Measurements from ENCODE around the gene NFKB1.

NFKB1 gene

DNA sequence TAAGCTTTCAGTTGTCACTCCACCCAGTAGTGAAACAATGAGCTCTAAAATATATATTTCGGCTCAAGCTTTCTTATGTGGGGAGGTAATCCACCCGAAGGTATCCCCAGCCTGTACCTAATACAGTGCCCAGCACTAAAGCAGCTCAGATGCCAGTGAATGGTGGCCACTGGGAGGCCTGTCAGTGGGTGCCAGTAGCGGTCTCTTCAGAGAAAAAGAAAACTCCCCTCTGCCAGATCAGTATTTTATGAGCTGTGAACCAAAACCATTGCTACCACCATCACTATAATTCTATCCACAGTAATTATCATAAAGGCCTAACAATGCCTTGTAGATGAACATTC is 835 bp upstream of the NFKB1 start:
- no peak for DNase-seq (ENCODE audit: low read depth)

DNA sequence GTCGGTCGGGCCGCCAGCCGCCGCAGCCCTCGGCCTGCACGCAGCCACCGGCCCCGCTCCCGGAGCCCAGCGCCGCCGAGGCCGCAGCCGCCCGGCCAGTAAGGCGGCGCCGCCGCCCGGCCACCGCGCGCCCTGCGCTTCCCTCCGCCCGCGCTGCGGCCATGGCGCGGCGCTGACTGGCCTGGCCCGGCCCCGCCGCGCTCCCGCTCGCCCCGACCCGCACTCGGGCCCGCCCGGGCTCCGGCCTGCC is 213 bp downstream of the NFKB1 start:
- no peak for DNase-seq (ENCODE audit: low read depth)

DNA sequence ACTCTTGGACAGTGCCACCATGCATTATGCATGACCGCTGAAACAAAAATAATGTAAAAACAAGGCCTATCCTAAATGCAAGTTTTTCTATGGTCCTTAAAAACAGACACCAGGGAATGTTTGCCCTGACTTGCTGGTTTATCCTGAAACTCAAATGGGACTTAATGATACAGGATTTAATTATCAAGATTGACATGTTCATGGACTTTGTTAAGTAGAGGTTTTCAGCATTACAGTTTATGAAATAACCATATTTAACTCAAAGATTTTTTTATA is 1.3 kb downstream of the NFKB1 start:
- no peak for DNase-seq (ENCODE audit: low read depth)

DNA sequence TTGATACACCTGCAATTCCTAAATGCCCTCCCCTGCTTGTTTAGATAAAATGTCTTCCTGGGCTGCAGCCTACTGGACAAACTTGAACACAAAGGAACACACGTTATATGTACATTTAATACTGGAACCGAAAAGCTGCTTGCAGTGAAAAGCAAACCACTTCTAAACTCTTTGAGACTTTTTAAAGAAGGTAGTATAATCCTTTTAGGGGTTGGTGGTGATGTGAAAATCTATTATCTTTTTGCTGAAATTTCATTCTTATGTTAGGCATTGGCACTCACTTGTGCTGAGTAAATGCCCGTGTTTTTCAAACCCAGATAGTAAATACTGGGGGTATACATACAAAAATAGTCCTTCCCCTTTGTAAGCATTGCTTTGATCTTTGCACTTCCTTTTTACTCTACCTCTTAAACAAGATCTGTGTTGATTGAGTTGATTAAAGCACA is 2.2 kb downstream of the NFKB1 start:
- no peak for DNase-seq (ENCODE audit: low read depth)

DNA sequence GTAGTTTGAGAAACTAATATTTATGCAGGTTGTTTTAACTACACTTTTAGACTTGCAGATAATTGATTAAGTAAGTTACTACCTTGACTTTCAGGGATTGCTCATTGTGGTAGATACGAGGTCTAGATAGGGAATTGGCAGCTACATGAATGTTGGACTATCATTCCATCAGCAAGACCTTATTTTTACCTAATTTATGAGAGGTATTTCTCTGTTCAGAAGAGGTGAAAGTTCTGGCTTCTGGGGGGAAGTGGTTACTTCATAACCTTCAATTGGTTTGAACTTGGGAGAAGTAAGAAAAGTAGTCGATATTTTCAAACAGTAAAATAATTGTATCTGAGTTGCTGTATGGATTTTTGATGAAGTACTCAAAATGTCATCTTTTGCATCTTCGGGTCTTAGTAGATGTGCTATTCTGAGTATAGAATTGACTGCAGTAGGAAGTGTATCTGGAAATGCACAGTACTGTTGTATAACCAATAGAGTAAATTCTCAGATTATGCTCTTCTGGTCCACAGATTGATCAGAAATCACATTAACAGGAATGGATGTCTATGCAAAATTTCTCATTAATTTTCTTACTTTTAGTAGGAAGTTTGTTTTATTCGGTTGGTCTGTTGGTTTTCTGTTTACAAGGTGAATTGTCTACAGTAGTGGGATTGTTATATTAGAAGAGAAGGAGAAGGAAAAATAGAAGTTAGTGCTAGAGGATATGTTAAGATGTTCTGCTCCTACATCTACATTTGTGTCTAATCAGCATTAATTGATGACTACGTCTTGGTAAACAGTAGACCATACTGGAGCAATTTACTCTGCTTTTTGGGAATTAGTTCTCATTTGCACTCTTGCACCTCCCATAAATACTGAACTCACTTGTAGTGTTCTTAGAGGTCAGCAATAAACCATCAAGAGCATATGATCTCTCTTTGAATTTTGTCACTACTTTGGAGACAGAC is 3.0 kb downstream of the NFKB1 start:
- DNase-seq (ENCODE audit: low read depth): no peak

DNA sequence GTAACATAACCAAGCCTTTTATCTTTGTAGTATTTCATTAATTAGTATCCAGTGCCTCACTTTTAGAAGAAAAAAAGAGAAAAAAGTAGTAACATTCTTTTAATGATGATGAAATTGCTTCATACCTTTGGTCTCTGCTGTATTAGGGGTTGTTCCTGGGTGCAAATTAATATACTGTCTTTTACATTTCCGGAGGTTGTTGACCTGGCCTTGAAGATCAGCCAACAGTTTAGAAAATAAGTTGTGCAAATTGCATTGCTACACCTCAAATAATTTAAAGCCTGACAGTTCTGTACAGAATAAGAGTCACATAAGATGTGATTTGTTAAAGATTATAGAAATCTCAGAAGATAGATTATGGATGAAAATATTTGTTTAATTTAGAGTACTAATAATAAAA is 3.8 kb downstream of the NFKB1 start:
- DNase-seq (ENCODE audit: low read depth): no peak

DNA sequence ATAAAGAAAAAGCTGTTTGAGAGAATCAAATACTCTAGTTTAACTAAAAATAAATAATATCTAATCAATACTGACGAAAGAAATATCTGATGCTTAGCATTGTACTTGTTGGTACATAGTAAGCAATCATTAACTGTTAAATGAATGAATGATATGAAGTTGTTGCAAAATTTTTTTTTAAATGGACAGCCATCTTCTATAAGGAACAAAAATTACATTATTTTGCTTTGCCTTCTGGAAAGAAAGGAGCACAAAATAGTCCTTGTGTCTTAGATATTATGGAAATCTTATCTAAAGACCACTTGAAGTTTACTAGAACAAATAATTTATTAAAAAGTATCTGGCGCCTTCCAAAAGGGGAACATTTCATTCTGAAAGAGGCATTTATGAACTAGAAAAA is 4.5 kb downstream of the NFKB1 start:
- no peak for DNase-seq (ENCODE audit: low read depth)

DNA sequence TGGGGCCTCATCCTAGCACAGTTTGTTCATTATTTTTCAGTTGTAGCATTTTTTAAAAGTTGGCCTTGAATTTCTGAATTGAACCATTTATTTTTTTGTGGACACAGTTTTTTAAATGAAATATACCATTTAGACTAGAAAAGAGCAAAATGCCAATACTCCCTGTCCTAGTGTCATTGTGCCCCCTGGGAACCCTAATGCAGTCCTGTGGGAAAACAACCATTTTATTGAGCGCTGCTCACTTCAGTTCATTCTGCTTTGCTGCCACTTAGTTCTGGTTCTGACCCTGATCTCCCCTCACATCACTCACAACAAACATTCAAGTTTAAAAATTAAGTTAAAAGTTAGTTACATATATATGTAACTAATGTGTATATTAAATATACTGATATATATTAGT is 5.4 kb downstream of the NFKB1 start:
- no peak for DNase-seq (ENCODE audit: low read depth)

DNA sequence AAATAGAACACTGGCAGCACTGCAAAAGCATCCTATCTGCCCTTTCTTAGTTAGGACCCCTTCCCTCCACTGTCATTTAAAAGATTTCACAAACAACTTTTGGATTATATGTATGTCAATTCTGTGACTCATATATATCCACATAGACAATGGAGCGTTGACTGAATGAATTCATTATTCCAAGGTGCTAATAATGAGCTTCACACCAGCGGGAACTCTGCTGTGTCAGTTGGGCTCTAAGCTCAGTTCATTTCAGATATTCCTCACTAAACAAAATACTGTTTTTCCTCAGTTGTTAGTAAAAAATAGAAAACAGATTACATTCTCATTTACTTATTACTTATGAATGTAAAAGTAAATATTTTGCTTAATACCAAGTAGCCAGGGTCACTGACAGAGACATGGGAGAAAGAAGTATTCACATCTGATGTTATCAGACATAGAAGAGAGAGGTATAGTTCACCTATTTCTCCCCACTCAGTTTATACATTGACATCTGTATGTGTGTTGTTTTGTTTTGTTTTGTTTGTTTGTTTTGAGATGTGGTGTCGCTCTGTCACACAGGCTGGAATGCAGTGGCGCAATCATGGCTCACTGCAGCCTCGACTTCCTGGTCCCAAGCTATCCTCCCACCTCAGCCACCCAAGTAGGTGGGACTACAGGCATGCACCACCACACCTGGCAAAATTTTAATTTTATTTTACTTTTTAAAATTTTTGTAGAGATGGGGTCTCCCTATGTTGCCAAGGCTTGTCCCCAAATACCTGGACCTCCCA is 10.9 kb downstream of the NFKB1 start:
- DNase-seq (ENCODE audit: low read depth): no peak

DNA sequence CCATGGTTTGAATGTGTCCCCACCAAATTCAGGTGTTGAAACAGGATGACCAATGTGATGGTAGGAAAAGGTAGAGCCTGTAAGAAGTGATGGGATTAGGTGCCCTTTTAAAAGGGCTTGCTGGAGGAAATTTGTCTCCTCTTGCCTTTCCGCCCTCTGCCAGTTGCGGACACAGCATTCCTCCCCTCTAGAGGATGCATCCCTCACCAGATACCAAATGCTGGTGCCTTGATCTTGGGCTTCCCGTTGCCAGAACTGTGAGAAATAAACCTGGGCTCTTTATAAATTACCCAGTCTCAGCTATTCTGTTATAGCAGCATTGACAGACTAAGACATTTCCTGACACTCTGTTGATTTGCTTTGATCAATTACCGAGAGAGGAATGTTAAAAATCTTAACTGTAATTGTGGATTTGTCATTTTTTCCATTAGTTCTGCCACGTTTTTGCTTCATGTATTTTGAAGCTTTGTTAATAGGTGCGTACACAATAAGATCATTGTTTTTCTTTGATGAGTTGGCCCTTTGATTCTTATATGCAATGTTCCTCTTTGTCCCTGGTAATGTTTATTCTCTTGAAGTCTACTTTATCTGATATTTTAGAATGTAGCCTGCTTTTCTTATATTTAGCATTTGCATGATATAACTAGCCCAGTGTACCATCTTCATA is 13.3 kb downstream of the NFKB1 start:
- no peak for DNase-seq (ENCODE audit: low read depth)

DNA sequence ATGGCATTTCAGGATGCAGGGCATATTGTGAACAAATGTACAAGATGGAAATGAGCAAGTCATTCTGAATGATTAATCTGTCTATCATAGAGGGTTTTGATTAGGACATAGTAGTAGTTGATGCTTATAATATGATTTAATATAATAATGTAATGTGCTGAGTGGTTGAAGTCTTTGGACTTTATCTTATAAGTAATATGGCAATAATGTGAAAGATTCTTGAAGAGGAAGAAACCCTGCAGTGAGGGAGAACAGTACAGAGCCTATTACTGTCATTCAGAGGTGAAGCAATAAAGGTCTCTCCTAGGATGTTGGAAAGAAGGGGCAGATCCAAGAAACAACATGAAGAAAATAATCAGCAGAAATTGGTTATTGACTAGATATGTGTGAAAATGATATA is 16.6 kb downstream of the NFKB1 start:
- no peak for DNase-seq (ENCODE audit: low read depth)

DNA sequence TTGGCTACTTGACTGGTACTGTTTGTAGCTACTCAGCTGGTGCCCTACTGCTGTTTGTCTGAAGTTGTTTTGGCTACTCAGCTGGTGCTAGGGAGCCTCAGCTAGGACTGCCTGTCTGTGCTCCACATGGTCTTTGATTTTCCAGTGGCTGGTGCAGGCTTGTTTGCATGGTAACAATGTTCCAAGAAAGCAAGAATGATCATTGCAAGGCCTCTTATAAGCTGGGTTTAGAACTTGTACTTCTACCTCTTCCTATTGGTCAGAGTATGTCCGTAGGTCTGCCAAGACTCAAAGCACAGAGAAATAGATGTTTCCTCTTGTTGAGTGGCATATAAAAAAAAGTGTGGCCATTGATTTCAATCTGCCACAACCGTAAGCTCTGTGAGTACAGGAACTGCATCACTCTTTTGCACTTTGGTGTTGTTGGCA is 17.6 kb downstream of the NFKB1 start:
- DNase-seq (ENCODE audit: low read depth): no peak

DNA sequence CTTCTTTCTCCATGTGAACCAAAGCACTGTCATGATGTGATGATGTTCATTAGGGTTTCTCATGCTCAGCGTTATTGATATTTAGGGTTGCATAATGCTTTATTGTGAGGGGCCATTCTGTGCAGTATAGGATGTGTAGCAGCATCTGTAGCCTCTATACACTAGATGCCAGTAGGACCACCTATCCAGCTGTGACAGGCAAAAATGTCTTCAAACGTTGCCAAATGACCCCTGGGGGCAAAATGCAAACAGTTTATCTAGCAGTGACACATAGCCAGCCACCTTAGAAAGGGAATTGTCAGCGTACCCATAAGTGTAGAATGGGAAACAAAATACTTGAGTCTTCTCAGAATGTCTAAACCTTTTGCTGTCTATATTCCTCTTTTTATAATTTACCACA is 18.8 kb downstream of the NFKB1 start:
- no peak for DNase-seq (ENCODE audit: low read depth)

DNA sequence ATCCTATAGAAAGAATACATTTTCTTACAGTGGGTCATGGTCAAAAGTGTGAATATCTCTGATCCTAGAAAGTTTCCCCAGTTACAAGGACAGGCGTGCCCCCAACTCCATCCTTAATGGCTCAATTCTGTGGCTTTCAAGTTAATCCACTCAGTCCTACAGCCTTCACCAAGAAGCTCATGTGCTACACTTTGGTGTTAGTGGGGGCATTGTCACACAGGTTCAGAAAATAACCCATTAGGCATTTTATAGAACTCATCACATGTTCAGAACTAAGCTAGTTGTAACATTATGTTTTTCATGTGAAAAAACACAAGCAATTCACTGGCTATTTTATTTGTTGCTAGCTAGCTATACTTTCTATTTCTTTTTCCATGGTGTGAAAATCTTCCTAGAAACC is 20.4 kb downstream of the NFKB1 start:
- DNase-seq (ENCODE audit: low read depth): no peak

DNA sequence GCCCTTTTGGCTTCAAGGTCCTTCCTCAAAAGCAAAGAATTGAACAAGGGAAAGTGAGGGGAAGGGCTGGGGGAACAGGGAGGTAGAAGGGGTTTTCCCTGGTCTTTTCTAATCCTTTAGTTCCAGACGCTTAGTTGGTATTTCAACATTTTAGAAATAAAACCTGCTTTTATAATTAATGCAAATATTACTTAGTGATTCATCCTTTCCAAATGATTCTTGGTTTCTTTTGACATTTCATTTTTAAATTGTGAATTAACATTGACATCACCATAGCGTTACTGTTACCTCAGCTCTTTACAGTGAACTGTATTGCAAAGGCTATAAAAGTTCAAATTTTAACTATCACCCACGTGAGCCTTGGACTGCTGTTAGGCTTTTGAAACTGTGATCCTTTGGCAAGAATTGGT is 20.9 kb downstream of the NFKB1 start:
- DNase-seq (ENCODE audit: low read depth): no peak

DNA sequence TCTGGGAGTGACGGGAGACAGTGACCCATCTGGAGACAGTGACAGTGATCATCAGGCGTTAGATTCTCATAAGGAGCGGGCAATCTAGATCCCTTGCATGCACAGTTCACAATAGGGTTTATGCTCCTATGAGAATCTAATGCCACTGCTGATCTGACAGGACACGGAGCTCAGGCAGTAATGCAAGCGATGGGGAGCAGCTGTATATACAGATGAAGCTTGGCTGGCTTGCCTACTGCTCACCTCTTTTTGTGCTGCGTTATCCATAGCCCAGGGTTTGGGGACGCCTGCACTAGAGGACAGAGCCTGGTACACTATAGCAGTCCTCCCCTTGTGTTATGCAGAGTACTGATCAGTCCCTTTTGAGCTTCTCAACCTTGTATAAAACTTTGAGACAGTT is 23.5 kb downstream of the NFKB1 start:
- DNase-seq (ENCODE audit: low read depth): no peak

DNA sequence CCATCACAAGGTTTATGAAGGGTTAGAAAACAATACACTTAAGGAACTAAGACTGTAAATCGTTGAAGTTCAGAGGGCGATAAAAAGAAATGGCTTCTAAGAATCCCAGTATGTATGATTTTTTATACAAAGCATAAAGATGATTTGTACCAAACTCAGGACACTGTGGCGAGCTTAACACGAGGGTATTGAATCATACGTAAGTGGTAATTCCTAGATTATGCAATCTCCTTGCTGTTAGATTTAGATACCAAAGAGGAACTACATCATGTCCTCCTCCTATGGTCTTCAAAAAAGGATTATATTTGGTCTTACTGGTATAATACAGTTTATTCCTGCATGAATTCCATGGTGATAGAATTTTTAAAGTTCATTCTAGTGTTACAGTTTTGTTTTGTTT is 23.9 kb downstream of the NFKB1 start:
- DNase-seq (ENCODE audit: low read depth): no peak

DNA sequence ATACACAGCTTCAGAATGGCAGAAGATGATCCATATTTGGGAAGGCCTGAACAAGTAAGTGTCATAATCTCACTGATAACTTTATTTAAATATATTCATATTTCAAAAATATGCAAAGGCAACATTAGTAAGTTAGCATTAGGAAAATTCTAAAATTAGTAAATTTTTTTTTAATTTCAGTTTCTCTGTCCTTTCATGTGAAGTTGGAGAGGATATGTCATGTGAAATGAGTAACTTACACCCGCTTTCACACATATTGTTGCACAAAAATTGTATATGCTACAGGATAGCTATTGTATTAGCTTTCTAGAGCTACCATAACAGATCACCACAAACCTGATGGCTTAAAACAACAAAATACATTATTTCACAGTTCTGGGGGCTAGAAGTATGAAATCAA is 24.3 kb downstream of the NFKB1 start:
- no peak for DNase-seq (ENCODE audit: low read depth)

DNA sequence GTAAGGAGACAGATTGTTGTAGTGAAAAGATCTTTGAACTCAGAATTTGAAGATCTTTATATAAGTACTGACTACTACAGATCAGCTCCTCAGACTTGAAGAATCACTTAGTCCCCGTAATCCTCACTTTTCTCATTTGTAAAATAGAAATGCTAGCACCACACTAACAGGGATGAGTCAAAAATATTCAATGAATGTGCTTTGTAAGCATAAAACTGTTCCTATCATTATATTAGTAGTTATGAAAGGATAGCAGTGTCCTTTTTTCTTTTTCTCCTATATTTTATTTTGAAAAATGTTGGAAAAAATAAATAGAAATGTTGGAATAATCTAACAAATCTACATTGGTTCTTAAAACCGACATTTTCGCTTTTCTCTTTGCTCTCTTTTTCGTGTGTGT is 25.4 kb downstream of the NFKB1 start:
- no peak for DNase-seq (ENCODE audit: low read depth)

DNA sequence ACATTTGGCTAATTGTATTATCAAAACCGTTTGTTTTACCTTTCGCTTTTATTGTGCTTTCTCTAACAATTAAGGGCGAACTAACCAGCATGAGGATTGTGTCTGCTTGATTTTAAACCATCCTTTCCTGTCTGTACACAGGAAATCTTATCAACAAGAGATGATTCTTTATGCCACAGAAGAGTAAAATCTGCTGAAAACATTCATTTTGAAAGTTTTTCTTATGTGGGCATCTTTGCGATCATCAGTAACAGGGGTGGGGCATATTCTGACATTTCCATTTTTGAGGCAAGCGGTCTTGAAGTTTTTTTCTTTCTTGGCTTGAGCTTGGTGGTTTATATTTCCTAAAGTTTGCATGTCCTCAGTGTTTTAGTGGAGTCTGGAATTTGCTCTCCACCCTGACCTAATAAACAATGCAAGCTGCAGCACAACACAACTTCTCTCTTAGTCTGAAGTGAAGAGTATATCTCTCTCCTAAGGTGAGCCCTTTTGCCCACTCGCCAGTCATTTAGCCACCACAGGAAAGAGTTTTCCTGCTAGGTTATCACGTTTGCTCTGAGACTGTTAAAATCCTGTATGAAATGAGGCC is 26.6 kb downstream of the NFKB1 start:
- no peak for DNase-seq (ENCODE audit: low read depth)

DNA sequence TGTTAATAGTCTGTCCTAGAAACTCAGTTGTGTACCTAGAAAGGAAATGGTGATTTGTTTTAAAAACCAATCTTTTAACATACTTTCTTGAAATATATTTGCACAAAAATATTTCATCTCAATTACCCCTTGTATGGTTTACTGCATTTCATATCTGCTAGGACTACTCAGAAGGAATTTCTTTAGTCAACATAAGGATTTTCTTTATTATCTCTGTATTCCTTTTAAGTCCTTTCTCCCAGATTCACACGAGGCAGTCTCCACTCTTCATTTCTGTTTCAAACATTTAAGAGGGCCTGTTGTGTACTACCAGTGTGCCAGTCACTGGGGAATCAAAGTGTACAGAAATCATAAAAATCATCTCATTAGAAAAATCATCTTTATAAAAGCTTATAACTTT is 28.8 kb downstream of the NFKB1 start:
- no peak for DNase-seq (ENCODE audit: low read depth)

DNA sequence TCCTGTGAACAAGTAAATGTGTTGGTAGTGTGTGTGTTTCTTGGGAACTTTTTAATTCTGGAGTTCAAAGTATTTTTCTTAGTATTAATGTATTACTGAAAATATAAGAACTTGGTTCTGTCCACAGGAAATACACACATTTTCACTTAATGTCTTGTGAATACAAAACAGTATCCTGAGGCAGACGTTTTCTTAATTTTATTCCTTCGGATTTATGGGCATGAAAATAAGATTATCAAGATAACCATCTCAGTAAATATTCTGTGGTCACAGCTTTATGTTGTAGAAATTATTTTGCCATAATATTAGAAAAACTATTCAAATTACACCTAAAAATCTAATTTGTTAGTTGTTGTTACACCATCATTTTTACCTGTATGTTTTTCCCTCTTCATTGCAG is 29.8 kb downstream of the NFKB1 start:
- no peak for DNase-seq (ENCODE audit: low read depth)

DNA sequence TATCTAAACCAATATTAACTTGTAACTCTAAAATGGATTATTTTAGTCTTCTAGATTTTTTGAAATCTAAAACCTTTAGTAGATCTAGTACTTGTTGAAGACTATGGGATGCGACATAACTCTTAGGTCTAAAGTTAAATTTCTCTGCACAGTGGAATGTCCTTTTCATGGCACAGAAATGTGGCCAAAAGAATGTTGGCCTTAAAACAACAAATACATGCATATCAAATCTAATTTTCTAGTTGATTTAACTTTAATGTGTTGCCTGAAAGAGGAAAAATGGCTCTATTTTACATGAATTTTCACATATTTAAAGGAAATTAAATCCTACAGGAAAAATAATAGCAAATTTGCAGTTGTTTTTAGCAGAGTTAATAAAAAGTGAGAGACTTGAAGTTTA is 30.3 kb downstream of the NFKB1 start:
- DNase-seq (ENCODE audit: low read depth): no peak
